K562 (cell line): Measurements from ENCODE around the gene P4HB. TPM values are rescaled to one million over a fixed set of nuclear protein-coding genes. Genes with fewer than 3 reads are reported as not detected.

Source experiments
- ATAC-seq: fragments of 200-7000 bp; cut with Tn5 transposase; 3 replicates; pipeline ENCODE4 v1.9.1; 2020; ENCODE audit warnings: moderate library complexity
- BruUV-seq: library from RNA; stranded (reverse); fragments of 400-500 nt; replicated peaks from 2 replicates; lab custom pipeline; 2021; lab: Mats Ljungman, UMichigan
- CTCF ChIA-PET: fragments of 300-600 bp; formaldehyde crosslinking; extraction: SDS; loops from one replicate; lab custom pipeline; 2021; ENCODE audit warnings: low intra/inter-chr PET ratio; lab: Yijun Ruan, JAX
- POLR2A ChIA-PET: fragments of 300-600, 350-650 bp; sonication (Branson Sonifier 250); formaldehyde crosslinking; extraction: SDS; loops from one replicate; lab custom pipeline; 2021; ENCODE audit warnings: antibody characterized with exemption, inconsistent platforms; lab: Yijun Ruan, JAX
- DNase-seq, 4 experiments: peaks; one replicate each; pipeline versions ENCODE4 v3.0.0 to v3.0.0-alpha.2; 2011 to 2018; ENCODE audit warnings: low spot score in 3 of 4, mixed read lengths in 3 of 4; ENCODE audit errors: extremely low read depth in 1 of 4
- FAIRE-seq: peaks from 2 replicates; lab custom pipeline; 2011; peaks lifted over from hg19 to GRCh38; lab: Jason Lieb, UNC
- H2AFZ ChIP-seq: 2 replicates; pipeline ENCODE4 v1.6.0; 2011; ENCODE audit warnings: low read depth, low read length, control low read depth, inconsistent platforms
- H3K27ac ChIP-seq: fragments of 200-600 bp; 3 replicates; pipeline ENCODE4 v1.8.0; 2011; ENCODE audit warnings: low read depth, mild to moderate bottlenecking, control low read depth, inconsistent platforms, low read length, moderate library complexity, mixed read lengths; ENCODE audit errors: extremely low read depth
- H3K27me3 ChIP-seq, 2 experiments: fragments of 300-600 bp in 1 of 2; 2 replicates in 1 of 2; 3 replicates in 1 of 2; pipeline versions ENCODE4 v1.6.0 to v1.8.0; 2011; ENCODE audit warnings: inconsistent platforms in 2 of 2, low read length in 2 of 2, mild to moderate bottlenecking in 1 of 2, mixed read lengths in 1 of 2, moderate library complexity in 1 of 2; ENCODE audit not compliant: control insufficient read depth in 2 of 2, insufficient read depth in 2 of 2
- H3K36me3 ChIP-seq: fragments of 300-600 bp; 3 replicates; pipeline ENCODE4 v1.8.0; 2011; ENCODE audit warnings: mild to moderate bottlenecking, low read length, inconsistent platforms; ENCODE audit not compliant: control insufficient read depth, insufficient read depth
- H3K4me1 ChIP-seq, 2 experiments: fragments of 200-600 bp in 1 of 2; replicated peaks in 1 of 2; 2 replicates in 1 of 2; 3 replicates in 1 of 2; pipeline versions ENCODE4 v1.5.1 to v1.8.0; 2011; ENCODE audit warnings: inconsistent platforms in 2 of 2, low read length in 2 of 2, mild to moderate bottlenecking in 1 of 2, mixed read lengths in 1 of 2, moderate library complexity in 1 of 2; ENCODE audit not compliant: control insufficient read depth in 2 of 2, insufficient read depth in 2 of 2
- H3K4me2 ChIP-seq: 2 replicates; pipeline ENCODE4 v1.6.1; 2011; ENCODE audit warnings: low read length, control low read depth, inconsistent platforms, mixed read lengths; ENCODE audit not compliant: insufficient read depth
- H3K4me3 ChIP-seq: fragments of 200-600 bp; sonication (generic), shearing (Covaris generic); 2 replicates; pipeline ENCODE4 v1.5.1; 2016; ENCODE audit warnings: control low read depth, inconsistent platforms
- H3K79me2 ChIP-seq: fragments of 200-600 bp; 3 replicates; pipeline ENCODE4 v1.8.0; 2011; ENCODE audit warnings: low read length, inconsistent platforms; ENCODE audit not compliant: control insufficient read depth, insufficient read depth
- H3K9ac ChIP-seq, 2 experiments: 2 replicates each; pipeline versions ENCODE4 v1.6.0 to v1.6.1; 2011; ENCODE audit warnings: low read depth in 2 of 2, low read length in 2 of 2, control low read depth in 1 of 2, inconsistent platforms in 1 of 2, mild to moderate bottlenecking in 1 of 2, mixed read lengths in 1 of 2; ENCODE audit not compliant: insufficient read depth in 1 of 2
- H3K9me1 ChIP-seq: one replicate; pipeline ENCODE4 v1.6.0; 2011; ENCODE audit warnings: inconsistent platforms, mild to moderate bottlenecking, low read length, moderate library complexity; ENCODE audit not compliant: control insufficient read depth, insufficient read depth
- H3K9me3 ChIP-seq: replicated peaks from 2 replicates; pipeline ENCODE4 v1.5.1; 2011; ENCODE audit warnings: low read depth, low read length, inconsistent platforms; ENCODE audit not compliant: control insufficient read depth, insufficient read depth
- H4K20me1 ChIP-seq: replicated peaks from 2 replicates; pipeline ENCODE4 v1.6.1; 2011; ENCODE audit warnings: low read length, inconsistent platforms, mixed read lengths; ENCODE audit not compliant: control insufficient read depth, insufficient read depth
- ZBTB7A ChIP-seq: IDR thresholded peaks from 2 replicates; pipeline ENCODE4 v1.6.1; 2011; ENCODE audit warnings: low read depth, mild to moderate bottlenecking, low read length, moderate library complexity, borderline replicate concordance; ENCODE audit not compliant: control insufficient read depth
- ZNF253 ChIP-seq: fragments of 250-450 bp; sonication (Bioruptor Pico); conservative IDR thresholded peaks from 2 replicates; pipeline ENCODE4 v1.6.1; 2021; ENCODE audit warnings: mild to moderate bottlenecking
- WGBS: fragments of 100-300 bp; shearing (Covaris generic); methylation state at CpG from one replicate; pipeline ENCODE4 v1.1.6; 2016; ENCODE audit warnings: low coverage, mixed read lengths; ENCODE audit not compliant: insufficient coverage; ENCODE audit errors: missing lambda C conversion rate; 5-methylcytosine and 5-hydroxymethylcytosine counted together
- in situ Hi-C: fragments of 300-500 bp; cut with MboI; formaldehyde crosslinking; loops from 4 replicates; pipeline ENCODE4 v1.15.0; 2018; ENCODE audit warnings: inconsistent platforms, mixed read lengths
- intact Hi-C: fragments of 100-400 bp; cut with micrococcal nuclease; formaldehyde crosslinking; loops from 2 replicates; pipeline ENCODE4 v1.14.2; 2022
- polyA plus RNA-seq, 8 experiments: library from polyadenylated mRNA; depleted of rRNA in 4 of 8; stranded (reverse) in 5 of 8; unstranded in 3 of 8; fragments of >200 nt; fragmentation: Nextera tagmentation in 2 of 8; fragmentation: Illumina TruSeq in 1 of 8; extraction: Ambion mirVana in 2 of 8; extraction: Trizol in 1 of 8; gene quantifications; 2 replicates each; pipeline versions ENCODE4 v1.2.1 to v1.2.3, GENCODE V29; 2011 to 2014; ENCODE audit warnings: inconsistent platforms in 1 of 8, missing spikeins in 1 of 8
- total RNA-seq, 7 experiments: library from RNA; depleted of rRNA in 6 of 7; stranded (reverse); fragments of >200 nt in 6 of 7; fragmentation: Illumina TruSeq in 2 of 7; extraction: Trizol in 2 of 7; gene quantifications; 2 replicates each; pipeline versions ENCODE4 v1.2.1 to v1.2.3, GENCODE V29; 2011 to 2021; ENCODE audit warnings: low replicate concordance in 1 of 7
- TF ChIP-seq, protein P1 (sequence below), 2 experiments: fragments of 450-650 bp in 1 of 2; sonication (generic) in 1 of 2; formaldehyde crosslinking in 1 of 2; IDR thresholded peaks; 2 replicates each; pipeline versions ENCODE4 v1.7.1 to v1.9.0; 2016 to 2022; ENCODE audit warnings: inconsistent platforms in 1 of 2, mild to moderate bottlenecking in 1 of 2, missing genetic modification reagents in 1 of 2
- TF ChIP-seq, protein P2 (sequence below): sonication (generic); formaldehyde crosslinking; IDR thresholded peaks from 2 replicates; pipeline ENCODE4 v1.5.0; 2020; ENCODE audit warnings: missing genetic modification reagents
- TF ChIP-seq, protein P3 (sequence below): sonication (generic); formaldehyde crosslinking; IDR thresholded peaks from 2 replicates; pipeline ENCODE4 v1.9.0; 2022; ENCODE audit warnings: mild to moderate bottlenecking, missing genetic modification reagents

P4HB gene
- total and polyA plus RNA-seq, 9 of the 15 experiments (the other 6 are each of a cell fraction or from before 2014, with no cell fraction given) = 4.4 to 645 (median 325) TPM

DNA sequence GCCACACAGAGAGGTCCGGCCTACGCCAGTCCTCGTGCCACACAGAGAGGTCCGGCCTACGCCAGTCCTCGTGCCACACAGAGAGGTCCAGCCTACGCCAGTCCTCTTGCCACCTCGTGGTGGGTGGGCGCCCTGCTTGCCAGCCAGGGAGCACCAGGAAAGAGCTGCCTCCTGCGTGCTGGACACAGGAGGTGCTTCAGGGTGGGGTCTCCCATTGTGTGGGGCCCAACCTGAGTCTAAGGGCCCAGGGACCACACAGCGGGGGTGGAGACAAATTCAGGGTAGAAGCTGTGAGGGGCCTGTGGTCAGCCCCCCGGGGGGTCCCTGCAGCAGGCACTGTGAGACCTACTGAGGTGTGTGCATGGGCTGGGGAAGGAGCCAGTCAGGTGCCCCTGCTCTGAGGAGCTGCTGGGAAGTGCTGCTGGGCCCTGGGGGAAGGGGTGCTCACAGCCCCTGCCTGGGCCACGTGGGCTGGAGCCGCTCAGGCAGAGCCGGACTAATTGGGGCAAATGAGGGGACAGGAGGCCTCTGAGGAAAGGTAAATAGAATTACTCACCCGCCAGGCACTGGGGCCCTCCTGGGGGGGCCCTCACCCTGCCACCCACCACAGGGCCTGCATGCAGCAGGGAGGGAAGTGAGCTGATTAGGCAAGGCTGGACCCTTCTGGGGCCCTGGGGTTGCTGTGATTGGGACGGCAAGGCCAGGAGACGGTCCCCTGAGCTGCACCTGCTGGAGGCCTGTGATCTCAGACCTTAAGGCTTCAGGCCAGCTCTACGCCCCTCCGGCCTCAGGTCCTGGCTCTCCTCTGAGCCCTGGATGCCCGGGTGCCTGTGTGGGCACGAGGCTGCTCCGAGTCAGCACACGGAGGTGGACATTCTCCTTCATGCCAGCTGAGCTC, 45.3 kb downstream of the P4HB start:
- H3K36me3 ChIP-seq = no peaks in the 10 kb centered on the region
- H3K79me2 ChIP-seq = no peaks in the 10 kb centered on the region
- intact Hi-C loops = no loop called here
- H2AFZ ChIP-seq = no peak overlapping the region
- CTCF ChIA-PET = no interaction called here
- no peaks in the 10 kb centered on the region for H3K9me3 ChIP-seq
- H3K9ac ChIP-seq = peak overlapping the region in 1 of 2 experiments; percentile 26; a peak in 1 of 4 replicates
- peaks cover 4 to 69% of the 10 kb centered on the region in 2 experiments; a peak in 4 of 5 replicates for H3K4me1 ChIP-seq
- DNase-seq (no peak), ATAC-seq (no peak), FAIRE-seq (no peak)
- no peaks in the 10 kb centered on the region; the same call in 1 of the 2 replicates for H4K20me1 ChIP-seq
- POLR2A ChIA-PET = interaction anchor here (0.5 to 0.6 kb wide), 3 partner anchors 7 to 826 kb away, joined by 4 read pairs; no protein-coding TSS in a partner anchor
- peaks cover 2% of the 10 kb centered on the region for H3K9me1 ChIP-seq
- H3K4me2 ChIP-seq = no peak overlapping the region
- no peak overlapping the region for H3K27ac ChIP-seq
- peaks cover 3 to 26% of the 10 kb centered on the region in 2 experiments; a peak in 4 of 5 replicates for H3K27me3 ChIP-seq
- no peak overlapping the region for H3K4me3 ChIP-seq
- no TSS peak for BruUV-seq
- 38% methylated on average over 18 of the region's 24 CpGs for WGBS
- in situ Hi-C loops = no loop called here
- TF ChIP-seq, protein P1, sequence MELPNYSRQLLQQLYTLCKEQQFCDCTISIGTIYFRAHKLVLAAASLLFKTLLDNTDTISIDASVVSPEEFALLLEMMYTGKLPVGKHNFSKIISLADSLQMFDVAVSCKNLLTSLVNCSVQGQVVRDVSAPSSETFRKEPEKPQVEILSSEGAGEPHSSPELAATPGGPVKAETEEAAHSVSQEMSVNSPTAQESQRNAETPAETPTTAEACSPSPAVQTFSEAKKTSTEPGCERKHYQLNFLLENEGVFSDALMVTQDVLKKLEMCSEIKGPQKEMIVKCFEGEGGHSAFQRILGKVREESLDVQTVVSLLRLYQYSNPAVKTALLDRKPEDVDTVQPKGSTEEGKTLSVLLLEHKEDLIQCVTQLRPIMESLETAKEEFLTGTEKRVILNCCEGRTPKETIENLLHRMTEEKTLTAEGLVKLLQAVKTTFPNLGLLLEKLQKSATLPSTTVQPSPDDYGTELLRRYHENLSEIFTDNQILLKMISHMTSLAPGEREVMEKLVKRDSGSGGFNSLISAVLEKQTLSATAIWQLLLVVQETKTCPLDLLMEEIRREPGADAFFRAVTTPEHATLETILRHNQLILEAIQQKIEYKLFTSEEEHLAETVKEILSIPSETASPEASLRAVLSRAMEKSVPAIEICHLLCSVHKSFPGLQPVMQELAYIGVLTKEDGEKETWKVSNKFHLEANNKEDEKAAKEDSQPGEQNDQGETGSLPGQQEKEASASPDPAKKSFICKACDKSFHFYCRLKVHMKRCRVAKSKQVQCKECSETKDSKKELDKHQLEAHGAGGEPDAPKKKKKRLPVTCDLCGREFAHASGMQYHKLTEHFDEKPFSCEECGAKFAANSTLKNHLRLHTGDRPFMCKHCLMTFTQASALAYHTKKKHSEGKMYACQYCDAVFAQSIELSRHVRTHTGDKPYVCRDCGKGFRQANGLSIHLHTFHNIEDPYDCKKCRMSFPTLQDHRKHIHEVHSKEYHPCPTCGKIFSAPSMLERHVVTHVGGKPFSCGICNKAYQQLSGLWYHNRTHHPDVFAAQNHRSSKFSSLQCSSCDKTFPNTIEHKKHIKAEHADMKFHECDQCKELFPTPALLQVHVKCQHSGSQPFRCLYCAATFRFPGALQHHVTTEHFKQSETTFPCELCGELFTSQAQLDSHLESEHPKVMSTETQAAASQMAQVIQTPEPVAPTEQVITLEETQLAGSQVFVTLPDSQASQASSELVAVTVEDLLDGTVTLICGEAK (IDR thresholded peaks at IDR 0.05) = no peak
- TF ChIP-seq, protein P1 (CRISPR knock-in tag; IDR thresholded peaks at IDR 0.05) = no peak
- TF ChIP-seq ZNF253 (CRISPR knock-in tag) (no peak), ZBTB7A (0 out of 2 replicates have a peak, but pooled peaks have one; percentile 26)
- TF ChIP-seq, protein P2, sequence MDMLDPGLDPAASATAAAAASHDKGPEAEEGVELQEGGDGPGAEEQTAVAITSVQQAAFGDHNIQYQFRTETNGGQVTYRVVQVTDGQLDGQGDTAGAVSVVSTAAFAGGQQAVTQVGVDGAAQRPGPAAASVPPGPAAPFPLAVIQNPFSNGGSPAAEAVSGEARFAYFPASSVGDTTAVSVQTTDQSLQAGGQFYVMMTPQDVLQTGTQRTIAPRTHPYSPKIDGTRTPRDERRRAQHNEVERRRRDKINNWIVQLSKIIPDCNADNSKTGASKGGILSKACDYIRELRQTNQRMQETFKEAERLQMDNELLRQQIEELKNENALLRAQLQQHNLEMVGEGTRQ = 0 out of 2 replicates have a peak, but pooled peaks have one; percentile 11
- TF ChIP-seq, protein P3, sequence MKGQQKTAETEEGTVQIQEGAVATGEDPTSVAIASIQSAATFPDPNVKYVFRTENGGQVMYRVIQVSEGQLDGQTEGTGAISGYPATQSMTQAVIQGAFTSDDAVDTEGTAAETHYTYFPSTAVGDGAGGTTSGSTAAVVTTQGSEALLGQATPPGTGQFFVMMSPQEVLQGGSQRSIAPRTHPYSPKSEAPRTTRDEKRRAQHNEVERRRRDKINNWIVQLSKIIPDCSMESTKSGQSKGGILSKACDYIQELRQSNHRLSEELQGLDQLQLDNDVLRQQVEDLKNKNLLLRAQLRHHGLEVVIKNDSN (CRISPR knock-in tag) = 0 out of 2 replicates have a peak, but pooled peaks have one; percentile 29
